Stimulated activated CD4-positive, alpha-beta T cell treated with anti-CD3 and anti-CD28 coated beads, Interleukin-1b, Interleukin-23, amount 100 ng/mL, for 1 hour (primary cell): ENCODE results near the gene HES1.
"Not testable (repeated sequence)": the region's sequence is repeated elsewhere in the genome, so short reads cannot be mapped to it uniquely, and the experiment has no call there.

Experiments
- DNase-seq, 2 donors: peaks; one replicate each; pipeline ENCODE4 v3.0.0-alpha.2; 2020; ENCODE audit warnings: low read depth in 2 of 2

The HES1 gene

DNA sequence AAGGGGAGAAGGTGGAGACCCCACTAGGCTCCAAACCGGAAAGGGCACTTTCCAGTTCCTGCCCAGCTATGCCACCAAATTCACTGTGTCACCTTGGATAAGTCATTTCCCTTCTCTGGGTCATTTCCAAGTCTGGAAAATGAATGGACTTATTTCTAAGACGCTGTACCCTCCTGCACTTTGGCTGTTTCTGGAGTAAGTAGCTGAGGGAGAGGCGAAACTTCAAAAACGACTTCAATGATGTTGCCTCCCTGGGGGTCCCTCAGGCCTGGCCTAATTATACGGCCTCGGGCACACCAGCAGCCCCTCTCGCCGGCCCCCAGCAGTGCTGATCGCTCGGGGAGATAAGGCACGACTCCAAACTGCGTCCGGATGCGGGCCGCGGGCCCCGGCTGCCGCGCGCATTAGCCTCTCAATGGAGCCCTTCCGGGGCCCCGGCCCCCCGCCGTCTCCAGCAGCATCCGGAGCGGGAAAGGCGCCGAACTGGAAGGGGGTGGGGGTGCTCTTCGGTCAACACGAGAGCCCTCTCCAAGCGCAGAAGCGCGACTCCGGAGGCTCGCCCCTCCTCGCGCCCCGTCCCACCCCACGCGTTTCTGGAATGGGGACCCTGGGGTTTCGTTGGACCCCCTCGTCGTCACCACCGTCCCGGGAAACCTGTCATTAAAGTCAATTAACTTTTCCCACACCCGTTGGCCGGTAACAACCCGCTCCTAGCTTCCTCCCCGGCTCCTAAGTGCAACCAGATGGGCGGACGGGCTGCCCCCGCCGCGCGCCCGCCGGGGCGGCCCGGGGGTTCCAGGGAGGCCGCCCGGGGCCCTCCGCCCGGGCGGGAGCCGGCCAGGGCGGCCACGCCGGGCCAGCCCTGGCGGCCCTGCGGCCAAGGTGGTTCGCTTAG lies 4.8 kb downstream of the HES1 start:
- no peak for DNase-seq

DNA sequence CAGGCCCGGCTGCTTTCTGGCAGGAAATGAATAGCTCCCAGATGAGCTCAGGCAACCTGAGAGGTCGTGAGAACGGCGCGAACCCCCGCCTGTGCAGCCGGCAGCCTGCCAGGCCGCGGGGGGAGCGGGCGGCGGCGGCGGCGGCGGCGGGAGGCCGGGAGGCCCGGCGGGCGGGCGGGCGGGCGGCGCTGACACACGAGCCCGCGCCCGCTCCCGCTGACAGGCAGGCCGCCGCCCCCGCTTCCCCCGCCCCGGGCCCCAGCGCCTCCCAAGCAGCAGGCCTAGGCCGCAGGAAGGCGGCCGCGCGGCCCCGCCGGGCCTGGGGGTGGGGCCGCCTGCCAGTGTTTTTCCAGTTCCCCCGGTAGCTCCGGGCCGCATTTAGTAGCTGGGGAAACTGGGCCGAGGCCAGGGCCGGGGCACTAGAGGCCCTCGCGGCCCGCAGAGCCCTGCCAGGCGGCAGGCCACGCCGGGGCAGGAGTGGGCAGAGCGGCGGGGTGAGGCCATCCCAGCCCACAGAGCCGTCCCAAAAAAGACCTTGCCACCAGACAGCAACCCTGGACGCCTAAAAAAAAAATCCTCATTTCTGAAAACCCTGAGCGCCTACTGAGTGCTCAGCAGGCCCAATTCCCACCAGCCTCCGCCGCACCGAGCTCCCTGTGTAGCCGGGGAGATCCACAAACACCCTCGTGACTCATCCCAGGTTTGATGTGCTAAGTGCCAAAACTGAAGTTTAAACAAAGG lies 5.6 kb downstream of the HES1 start:
- DNase-seq, result no peak

DNA sequence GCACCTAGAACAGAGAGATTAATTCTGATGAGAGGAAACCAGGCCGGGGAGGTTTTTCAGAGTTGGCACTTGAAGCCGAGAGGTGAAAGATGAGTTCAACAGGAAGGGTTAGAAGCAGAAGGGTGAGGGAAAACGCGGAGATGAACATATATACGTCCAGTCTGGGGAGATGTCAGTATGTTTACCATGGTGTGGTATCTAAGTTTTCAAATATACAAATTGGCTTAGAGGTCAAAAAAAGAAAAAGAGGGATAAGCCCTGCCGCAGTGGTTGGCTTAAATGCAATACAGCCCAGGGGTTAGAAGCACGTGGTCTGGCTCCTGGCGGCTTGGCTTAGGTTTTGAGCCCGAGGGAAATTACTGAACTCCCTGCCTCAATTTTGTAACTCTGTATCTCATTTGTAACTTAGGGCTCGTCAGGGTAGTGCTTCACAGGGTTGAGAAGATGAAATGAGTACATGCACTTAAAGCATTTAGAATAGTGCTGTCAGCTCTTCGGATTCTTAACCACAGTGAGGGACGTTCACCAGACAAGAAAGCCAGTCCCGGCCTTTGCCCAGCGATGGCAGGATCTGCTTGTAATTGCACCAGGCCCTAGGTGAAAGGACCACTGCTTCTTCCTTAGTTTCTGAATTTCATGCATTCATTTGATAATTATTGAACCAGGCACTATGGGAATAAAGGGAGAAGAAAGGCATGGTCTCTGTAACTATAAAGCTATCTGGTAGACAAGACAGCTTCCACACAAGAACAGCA lies 6.4 kb downstream of the HES1 start:
- no peak for DNase-seq

DNA sequence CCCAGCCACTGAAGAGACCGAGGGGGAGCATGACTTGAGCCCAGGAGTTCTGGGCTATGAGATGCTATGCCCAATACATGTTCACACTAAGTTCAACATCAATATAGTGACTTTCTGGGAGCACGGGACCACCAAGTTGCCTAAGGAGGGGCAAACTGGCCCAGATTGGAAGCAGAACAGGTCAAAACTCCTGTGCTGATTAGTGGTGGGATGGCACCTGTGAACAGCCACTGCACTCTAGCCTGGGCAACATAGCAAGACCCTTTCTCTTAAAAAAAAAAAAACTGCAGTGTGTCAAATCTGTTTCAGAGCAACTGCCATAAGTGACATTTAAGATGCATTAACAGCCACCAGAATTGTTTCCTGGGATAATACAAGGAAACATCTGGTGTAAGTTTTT lies 9.8 kb downstream of the HES1 start:
- no peak for DNase-seq

DNA sequence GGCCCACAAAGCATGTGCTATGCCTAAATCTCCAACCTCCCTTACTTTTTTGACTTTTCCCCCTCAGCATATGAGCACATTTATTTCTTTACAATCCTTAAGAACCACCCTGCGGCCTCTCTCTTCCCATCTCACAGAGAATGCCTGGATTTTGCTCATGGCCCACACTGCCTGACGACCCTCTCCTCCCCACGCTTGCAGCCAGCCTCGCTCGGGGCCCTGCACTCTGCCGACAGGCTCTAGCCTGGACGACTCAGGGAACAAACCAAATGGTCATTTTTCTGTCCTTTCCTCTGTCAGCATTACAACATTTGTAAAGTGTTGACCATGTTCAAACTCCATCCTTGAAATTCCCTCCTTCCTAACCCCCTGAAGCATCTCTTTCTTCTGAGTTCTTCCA lies 11.7 kb downstream of the HES1 start:
- no peak for DNase-seq

DNA sequence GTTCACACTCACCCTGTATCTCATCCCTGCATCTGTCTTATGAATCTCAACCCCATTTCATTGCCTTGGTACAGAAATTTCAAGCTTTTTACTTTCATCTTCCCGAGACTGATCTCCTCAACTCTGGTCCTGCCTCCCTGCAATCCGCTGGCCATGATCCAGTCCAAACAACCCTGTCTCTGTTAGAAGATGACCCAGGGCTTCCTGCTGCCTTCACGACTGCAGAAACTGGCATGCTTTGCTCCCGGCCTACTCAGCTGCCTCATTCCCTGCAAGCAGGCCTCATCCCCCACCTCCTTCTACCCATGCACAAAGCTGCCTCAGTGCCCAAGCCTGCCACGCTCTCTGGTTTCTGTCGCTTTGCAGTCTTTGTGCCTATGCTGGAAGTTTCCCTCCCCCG lies 12.4 kb downstream of the HES1 start:
- no peak for DNase-seq

DNA sequence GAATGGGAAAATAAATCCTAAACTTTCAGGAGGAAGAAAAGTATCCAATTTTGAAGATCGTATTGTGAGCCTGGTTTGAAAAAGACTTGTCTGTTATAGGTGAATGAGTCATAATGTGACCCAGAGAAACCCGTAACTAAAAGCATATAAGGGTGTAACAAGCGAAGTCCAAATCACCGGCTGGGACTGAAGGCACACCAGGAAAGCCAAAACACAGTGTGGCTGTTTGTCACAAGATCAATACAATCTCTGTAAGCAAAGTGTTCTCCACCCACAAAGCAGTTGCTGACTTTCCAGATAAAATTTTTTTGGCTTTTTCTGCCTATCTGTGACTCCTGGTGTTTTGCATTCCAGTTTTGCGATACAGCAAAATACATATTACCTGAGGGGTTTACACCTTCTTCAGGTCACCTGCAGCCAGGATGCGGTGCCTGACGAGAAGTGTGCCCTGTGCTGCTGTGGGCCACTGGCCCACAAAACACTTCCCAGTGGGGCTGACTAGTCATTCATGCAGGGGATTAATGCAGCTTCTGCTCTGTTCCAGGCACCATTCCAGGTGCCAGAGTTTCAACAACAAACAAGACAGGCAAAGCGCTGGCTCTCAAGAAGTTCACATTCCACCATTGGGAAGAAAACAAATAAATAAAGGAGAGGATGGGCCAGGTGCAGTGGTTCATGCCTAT lies 14.4 kb downstream of the HES1 start:
- DNase-seq, result no peak

DNA sequence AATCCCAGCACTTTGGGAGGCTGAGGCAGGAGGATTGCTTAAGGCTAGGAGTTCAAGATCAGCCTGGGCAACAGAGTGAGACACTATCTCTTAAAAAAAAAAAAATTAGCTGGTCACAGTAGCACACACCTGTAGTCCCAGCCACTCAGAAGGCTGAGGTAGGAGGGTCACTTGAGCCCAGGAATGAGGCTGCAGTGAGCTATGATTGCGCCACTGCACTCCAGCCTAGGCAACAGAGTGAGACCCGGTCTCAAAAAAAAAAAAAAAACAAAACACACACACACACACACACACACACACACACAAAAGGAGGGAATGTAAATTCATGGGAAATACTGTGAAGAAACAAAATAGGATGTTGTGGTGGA lies 15.0 kb downstream of the HES1 start:
- not testable (repeated sequence) for DNase-seq

DNA sequence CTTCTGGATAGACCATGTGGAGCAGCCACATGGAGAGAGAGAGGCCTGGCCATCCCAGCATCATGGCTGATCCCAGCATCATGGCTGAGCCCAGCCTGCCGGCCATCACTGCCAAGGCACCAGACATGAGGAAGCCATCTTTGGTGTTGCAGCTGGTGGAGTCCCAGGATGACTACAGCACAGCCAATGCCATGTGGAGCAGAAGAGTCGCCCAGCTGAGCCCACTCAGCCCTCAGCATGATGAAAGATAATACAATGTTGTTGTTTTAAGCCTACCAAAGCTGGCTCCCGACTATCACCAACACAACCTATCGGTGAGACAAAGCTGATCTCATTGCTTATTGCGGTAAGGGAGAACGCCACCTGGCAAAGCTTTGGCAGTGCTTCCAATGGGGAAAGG lies 18.4 kb downstream of the HES1 start:
- no peak for DNase-seq

DNA sequence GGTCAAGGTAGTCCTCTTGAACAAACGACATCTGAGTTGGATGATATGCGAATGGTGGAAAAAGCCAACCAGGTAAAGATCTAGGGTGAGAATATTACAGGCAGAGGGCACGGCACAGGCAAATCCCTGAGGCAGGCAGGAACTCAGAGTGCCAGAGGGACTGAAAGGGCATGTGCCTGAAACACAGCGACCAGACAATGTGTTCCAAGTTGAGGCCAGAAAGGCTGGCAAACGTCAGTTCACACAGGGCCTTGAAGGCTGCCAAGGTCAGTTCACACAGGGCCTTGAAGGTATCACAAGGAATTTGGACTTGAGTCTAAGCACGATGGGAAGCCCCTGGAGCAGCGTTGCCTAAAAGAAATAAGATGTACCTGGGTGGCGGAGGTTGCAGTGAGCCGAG lies 20.1 kb downstream of the HES1 start:
- no peak for DNase-seq

DNA sequence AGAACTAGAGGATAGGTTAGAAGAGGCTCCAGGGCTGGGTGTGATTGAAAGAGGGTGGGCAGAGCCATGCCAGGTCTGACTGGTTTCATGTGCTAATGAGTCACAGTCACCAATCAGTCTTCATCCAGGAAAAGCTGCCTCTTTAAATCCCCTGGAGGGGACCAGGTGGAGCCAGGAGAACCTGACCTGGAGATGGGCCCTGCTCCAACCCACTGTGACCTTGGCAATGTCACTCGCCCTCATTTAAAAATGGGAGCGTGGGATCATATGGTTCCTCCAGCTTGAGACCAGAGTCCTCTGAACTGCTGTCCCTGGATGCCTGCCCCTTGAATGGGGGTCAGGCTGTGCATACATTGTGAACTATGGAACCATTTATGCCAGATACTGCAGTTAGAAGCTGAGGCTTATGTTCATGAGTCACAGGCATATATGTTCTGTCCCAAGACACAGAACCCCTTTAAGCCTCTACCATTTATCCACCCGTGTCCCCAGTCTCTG lies 23.0 kb downstream of the HES1 start:
- no peak for DNase-seq

DNA sequence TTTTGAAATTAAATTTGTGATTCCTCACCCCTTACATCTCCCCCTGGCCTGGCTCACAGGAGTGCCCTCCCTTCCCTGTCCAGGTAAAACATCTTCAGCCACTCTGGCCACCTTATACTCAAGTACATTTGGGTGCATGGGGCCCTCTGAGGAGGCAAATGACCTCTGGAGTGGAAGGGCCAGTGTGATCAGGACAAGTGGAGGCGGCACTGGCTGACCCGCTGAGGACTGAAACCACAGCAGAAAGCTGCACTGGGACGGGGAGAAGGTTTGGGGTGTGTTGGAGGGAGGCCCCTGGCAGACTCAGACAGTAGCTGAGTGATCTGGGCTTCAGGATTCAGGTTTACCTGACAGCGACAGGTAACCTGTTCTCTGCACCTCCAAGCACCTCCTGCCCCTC lies 24.2 kb downstream of the HES1 start:
- no peak for DNase-seq

DNA sequence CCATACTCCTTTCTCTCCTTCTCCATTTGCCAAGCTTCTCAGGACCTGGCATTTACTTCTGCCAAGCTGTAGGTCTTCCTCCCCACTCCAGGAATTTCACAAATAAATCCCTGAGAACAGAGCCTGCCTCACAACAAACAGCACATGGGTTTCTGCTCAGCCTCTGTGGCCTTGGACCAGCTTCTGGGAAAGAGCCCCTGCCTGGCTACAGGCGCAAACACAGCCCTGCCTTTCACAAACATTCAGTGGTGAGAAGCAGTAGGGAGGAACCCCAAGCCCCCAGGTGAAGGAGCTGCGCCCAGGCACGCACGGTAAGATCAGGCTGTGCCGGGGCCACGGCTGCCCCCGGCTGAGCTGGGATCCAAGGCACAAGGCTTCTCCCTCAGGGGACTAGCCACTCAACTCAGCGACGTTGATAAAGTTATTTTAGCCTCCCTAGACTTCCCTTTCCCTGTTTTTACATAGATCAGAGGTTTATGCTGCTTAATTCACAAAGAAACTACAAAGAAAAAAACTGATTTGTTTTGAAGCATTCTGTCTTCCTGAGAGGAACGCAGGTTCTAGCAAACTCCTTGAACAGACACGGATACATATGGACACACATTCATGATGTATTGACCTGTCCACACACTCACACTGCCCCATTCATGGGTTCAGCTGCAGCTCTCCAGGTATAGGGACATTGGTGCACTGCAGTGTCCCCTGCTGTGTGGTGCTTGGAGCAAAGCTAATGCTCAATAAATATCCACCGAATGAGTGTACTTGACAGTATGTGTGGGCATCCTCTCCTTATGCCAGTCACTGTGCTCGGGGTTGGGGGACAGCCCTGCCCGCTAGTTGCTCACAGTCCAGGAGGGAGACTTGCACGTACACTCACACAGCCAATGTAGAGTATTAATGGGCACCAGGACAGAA lies 25.4 kb downstream of the HES1 start:
- no peak for DNase-seq

DNA sequence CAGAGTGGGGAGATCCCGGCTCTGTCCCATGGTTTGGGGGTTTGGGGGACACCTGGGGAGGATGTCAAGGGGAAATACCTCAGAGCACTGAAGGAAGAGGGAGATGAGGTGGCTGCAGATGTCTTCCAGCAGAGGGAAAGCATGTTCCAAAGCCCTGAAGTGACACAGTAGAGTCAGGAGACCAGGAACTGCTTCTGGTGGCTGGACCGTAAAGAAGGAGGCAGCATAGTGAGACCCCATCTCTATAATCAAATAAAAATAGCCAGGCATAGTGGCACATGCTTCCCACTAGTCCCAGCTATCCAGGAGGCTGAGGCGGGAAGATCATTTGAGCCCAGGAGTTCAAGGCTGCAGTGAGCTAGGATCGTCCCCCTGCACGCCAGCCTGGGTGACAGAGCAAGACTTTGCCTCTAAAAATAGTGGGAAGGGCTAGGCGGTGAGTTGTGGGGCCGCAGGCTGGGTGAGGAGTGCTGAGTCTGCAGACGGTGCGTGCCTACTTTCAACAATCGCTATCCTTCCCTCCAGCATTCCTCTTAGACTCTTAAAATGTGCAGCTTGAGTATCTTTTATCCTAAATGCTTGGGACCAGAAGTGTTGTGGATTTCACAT lies 26.2 kb downstream of the HES1 start:
- no peak for DNase-seq

DNA sequence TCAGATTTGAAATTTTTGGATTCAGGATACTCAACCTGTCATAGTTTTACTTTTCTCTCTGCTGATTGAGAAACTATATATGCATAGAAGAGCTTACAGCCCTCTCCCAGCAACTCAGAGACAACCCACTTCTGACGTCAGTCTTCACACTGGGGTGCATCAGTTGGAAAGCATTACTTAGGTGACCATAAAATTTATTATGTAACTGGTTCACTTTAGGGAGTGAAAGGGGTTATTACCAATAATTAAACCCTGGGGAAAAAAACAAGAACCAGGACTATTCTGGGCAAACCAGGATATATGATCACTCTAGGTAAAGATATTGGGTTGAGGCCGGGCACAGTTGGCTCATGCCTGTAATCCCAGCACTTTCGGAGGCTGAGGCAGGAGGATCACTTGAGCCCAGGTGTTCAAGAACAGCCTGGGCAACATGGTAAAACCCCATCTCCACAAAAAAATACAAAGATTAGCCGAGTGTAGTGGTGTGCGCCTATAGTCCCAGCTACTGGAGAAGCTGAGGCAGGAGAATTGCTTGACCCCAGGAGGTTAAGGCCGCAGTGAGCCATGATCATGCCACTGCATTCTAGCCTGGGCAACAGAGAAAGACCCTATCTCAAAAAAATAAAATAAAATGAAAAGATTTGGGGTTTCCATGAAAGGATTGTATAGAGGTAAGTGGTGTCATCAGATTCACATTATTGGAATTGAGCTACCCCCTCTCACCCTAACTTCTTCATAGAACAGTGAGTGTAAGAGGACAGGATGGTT lies 27.1 kb downstream of the HES1 start:
- DNase-seq, result no peak

DNA sequence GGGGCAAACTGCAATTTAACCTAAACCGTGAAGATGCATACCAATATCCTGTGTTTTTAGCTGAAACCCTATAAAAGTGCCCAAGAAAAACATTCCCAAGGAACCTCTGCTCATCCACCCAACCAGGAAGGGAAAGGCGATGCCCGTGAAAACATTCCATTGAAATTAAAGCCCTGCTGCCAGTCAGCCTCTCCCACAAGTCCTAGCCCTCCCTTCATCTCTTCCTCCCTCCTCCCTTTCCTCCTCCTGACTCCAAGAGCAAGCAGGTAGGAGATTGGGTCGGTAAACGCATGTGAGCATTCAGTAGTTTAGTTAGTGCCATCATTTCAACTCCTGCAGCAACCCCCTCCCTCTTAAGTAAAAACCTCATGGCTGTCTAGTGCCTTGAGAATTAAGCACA lies 27.7 kb downstream of the HES1 start:
- no peak for DNase-seq

DNA sequence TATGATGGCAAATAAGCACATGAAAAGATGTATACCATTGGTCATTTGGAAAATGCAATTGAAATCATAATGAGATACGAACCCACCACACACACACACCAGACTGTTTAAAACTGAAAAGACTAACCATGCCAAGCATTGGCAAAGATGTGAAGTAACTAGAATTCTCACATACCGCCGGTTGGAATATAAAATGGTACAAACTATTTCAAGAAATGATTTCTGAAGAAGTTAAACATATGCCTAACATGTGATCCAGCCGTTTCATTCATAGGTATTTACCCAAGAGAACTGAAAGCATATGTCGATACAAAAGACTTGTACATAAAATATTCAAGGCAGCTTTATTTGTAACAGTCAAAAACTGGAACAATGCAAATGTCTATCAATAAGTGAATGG lies 28.9 kb downstream of the HES1 start:
- DNase-seq, result no peak

DNA sequence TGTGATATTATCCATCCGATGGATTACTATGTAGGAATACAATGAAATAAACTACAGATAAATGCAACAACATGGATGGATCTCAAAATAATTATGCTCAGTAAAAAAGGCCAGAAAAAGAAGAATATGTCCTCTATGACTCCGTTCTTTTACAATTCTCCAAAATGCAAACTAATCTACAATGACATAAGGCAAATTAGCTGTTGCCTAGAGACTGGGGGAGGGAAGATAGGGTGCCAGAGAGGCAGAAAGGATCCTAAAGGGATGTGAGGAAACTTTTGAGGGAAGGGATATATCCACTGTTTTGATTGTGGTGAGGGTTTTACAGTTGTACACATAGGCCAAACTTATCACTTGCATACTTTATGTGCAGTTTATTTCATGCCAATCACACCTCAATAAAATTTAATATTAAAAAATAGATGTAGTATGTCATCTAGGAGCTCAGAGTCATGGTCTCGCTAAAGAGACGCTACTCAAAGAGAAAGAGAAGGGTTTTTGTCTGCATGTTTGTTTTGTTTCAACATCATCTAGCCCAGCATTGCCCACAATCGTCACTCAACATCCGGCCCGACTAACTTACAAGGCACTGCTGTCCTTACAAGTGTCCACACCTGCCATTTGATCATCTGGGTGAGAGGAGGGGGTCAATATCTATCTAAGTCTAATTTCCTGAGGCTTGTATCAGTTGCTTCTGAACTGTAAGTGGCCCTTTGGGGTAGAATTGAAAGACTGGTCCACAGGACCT lies 29.5 kb downstream of the HES1 start:
- DNase-seq, result no peak
